Measurements from ENCODE around the gene OAS1.

Gene OAS1

GRCh38 chr12:112876506-112876905 lies 30.3 kb upstream of the OAS1 start:
- H2AFZ ChIP-seq (ENCODE audit: low read length, unreplicated experiment) = no peak overlapping the region
- no peak overlapping the region for H3K27ac ChIP-seq (ENCODE audit: low read depth, low read length)
- no peak overlapping the region for H3K4me3 ChIP-seq (ENCODE audit: low read depth, low read length)
- no peaks in the 10 kb centered on the region for H3K4me1 ChIP-seq (ENCODE audit: control insufficient read depth, insufficient read depth, low read length, unreplicated experiment)
- no peaks in the 10 kb centered on the region for H3K36me3 ChIP-seq (ENCODE audit: insufficient read depth, low read length)
- H3K27me3 ChIP-seq (ENCODE audit: insufficient read depth, low read length) = peaks cover 97% of the 10 kb centered on the region
- H3K79me2 ChIP-seq (ENCODE audit: control insufficient read depth, insufficient read depth, low read length, unreplicated experiment) = no peaks in the 10 kb centered on the region

GRCh38 chr12:112877006-112877405 lies 29.8 kb upstream of the OAS1 start:
- Histone ChIP-seq H3K36me3 (ENCODE audit: insufficient read depth, low read length) (no peaks in the 10 kb centered on the region), H3K27me3 (ENCODE audit: insufficient read depth, low read length) (peaks cover 99% of the 10 kb centered on the region), H2AFZ (ENCODE audit: low read length, unreplicated experiment) (no peak overlapping the region), H3K4me3 (ENCODE audit: low read depth, low read length) (no peak overlapping the region), H3K27ac (ENCODE audit: low read depth, low read length) (no peak overlapping the region), H3K4me1 (ENCODE audit: control insufficient read depth, insufficient read depth, low read length, unreplicated experiment) (no peaks in the 10 kb centered on the region), H3K79me2 (ENCODE audit: control insufficient read depth, insufficient read depth, low read length, unreplicated experiment) (no peaks in the 10 kb centered on the region)

DNA sequence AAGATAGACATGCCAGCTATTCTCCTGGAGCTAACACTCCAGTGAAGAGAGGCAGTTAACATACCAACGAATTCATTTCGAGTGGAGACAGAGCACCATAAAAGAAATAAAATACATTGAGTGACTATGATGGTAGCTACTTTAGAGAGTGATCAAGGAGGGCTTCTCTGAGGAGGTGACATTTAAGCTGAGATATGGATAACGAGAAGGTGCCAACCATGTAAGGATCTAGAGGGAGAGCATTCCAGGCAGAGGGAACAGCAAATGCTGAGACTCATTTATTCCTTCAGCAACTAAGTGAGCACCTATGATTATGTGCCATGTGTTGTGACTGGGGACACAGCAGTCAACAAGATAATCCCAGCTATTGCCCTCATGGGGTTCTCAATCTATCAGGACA lies 28.3 kb upstream of the OAS1 start:
- no peaks in the 10 kb centered on the region for H3K4me1 ChIP-seq (ENCODE audit: control insufficient read depth, insufficient read depth, low read length, unreplicated experiment)
- H3K36me3 ChIP-seq (ENCODE audit: insufficient read depth, low read length) = no peaks in the 10 kb centered on the region
- no peak overlapping the region for H2AFZ ChIP-seq (ENCODE audit: low read length, unreplicated experiment)
- no peak overlapping the region for H3K4me3 ChIP-seq (ENCODE audit: low read depth, low read length)
- H3K79me2 ChIP-seq (ENCODE audit: control insufficient read depth, insufficient read depth, low read length, unreplicated experiment) = no peaks in the 10 kb centered on the region
- peaks cover 98% of the 10 kb centered on the region for H3K27me3 ChIP-seq (ENCODE audit: insufficient read depth, low read length)
- no peak overlapping the region for H3K27ac ChIP-seq (ENCODE audit: low read depth, low read length)

DNA sequence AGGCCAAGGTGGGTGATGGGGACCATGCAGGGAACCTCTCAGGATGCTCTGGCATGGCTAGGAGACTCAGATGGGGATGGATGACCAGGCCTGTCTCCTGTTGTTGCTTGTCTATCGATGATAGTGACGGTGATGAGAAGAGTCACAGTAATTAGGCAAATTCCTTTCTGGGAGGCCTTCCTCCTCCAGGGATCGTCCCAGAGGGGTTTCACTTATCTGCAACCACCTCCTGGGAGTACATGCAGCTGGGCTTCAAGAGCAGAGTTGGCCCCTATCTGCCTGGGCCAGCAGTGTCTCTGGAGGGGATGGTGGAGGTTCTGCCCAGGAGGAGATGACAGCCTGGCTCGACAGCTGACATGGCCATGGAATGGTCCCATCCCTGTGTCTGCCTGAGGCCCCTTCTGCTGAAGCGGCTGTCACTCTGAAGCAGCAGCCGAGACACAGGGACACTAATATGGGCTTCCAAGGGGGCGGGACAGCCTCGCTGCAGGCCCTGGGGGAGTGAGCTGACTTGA lies 27.5 kb upstream of the OAS1 start:
- Histone ChIP-seq H3K27ac (ENCODE audit: low read depth, low read length) (no peak overlapping the region), H3K36me3 (ENCODE audit: insufficient read depth, low read length) (no peaks in the 10 kb centered on the region), H2AFZ (ENCODE audit: low read length, unreplicated experiment) (no peak overlapping the region), H3K79me2 (ENCODE audit: control insufficient read depth, insufficient read depth, low read length, unreplicated experiment) (no peaks in the 10 kb centered on the region), H3K4me1 (ENCODE audit: control insufficient read depth, insufficient read depth, low read length, unreplicated experiment) (no peaks in the 10 kb centered on the region), H3K4me3 (ENCODE audit: low read depth, low read length) (no peak overlapping the region), H3K27me3 (ENCODE audit: insufficient read depth, low read length) (peaks cover 95% of the 10 kb centered on the region)

DNA sequence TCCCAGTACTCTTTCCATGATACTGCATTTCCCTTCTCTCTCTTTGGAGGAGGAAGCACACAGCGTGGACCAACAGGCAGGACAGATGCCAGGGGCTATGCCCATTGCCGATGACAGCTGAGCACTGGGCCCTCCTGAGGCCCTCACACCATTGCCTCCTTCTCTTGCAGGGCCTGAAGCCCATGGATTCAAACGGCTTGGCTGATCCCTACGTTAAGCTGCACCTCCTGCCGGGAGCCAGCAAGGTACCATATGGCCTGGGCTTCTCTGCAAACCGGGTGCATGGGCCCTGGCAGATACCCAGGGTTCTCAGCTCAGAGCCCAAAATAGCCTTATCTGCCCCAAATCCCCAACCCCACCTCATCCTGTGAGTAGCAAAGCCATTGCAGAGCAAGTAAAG lies 25.2 kb upstream of the OAS1 start:
- Histone ChIP-seq H3K36me3 (ENCODE audit: insufficient read depth, low read length) (no peaks in the 10 kb centered on the region), H3K27ac (ENCODE audit: low read depth, low read length) (no peak overlapping the region), H3K4me1 (ENCODE audit: control insufficient read depth, insufficient read depth, low read length, unreplicated experiment) (no peaks in the 10 kb centered on the region), H3K27me3 (ENCODE audit: insufficient read depth, low read length) (peaks cover 95% of the 10 kb centered on the region), H2AFZ (ENCODE audit: low read length, unreplicated experiment) (no peak overlapping the region), H3K4me3 (ENCODE audit: low read depth, low read length) (no peak overlapping the region), H3K79me2 (ENCODE audit: control insufficient read depth, insufficient read depth, low read length, unreplicated experiment) (no peaks in the 10 kb centered on the region)

DNA sequence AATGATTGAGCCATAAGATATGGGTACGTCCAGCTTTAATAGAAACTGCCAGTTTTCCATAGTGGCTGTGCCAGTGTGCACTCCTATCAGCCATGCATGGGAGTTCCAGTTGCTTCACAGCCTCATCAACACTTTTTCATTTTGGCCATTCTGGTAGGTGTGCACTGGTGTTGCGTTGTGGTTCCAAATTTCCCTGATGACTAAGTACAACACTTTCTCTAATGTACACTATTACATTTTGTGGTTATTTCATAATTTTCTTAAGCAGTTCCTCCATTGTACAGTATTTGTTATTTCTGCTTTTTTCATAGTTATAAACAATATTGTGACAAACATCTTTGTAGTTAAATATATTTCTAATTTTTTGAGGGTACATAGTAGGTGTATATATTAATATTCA lies 21.5 kb upstream of the OAS1 start:
- H3K36me3 ChIP-seq (ENCODE audit: insufficient read depth, low read length) = no peaks in the 10 kb centered on the region
- no peaks in the 10 kb centered on the region for H3K4me1 ChIP-seq (ENCODE audit: control insufficient read depth, insufficient read depth, low read length, unreplicated experiment)
- no peak overlapping the region for H2AFZ ChIP-seq (ENCODE audit: low read length, unreplicated experiment)
- H3K27ac ChIP-seq (ENCODE audit: low read depth, low read length) = no peak overlapping the region
- no peak overlapping the region for H3K4me3 ChIP-seq (ENCODE audit: low read depth, low read length)
- H3K27me3 ChIP-seq (ENCODE audit: insufficient read depth, low read length) = peaks cover 94% of the 10 kb centered on the region
- H3K79me2 ChIP-seq (ENCODE audit: control insufficient read depth, insufficient read depth, low read length, unreplicated experiment) = no peaks in the 10 kb centered on the region

- H3K4me3 ChIP-seq (ENCODE audit: low read depth, low read length) = no peak overlapping the region
- no peak overlapping the region for H2AFZ ChIP-seq (ENCODE audit: low read length, unreplicated experiment)
- H3K79me2 ChIP-seq (ENCODE audit: control insufficient read depth, insufficient read depth, low read length, unreplicated experiment) = no peaks in the 10 kb centered on the region
- H3K27me3 ChIP-seq (ENCODE audit: insufficient read depth, low read length) = peaks cover 94% of the 10 kb centered on the region
- no peaks in the 10 kb centered on the region for H3K36me3 ChIP-seq (ENCODE audit: insufficient read depth, low read length)
- no peak overlapping the region for H3K27ac ChIP-seq (ENCODE audit: low read depth, low read length)
- H3K4me1 ChIP-seq (ENCODE audit: control insufficient read depth, insufficient read depth, low read length, unreplicated experiment) = no peaks in the 10 kb centered on the region
Observed at GRCh38 chr12:112887550-112887949, 19.2 kb upstream of the OAS1 start.

GRCh38 chr12:112891093-112892024 lies 15.4 kb upstream of the OAS1 start:
- H3K27ac ChIP-seq (ENCODE audit: low read depth, low read length) = no peak overlapping the region
- H3K4me1 ChIP-seq (ENCODE audit: control insufficient read depth, insufficient read depth, low read length, unreplicated experiment) = no peaks in the 10 kb centered on the region
- no peak overlapping the region for H3K4me3 ChIP-seq (ENCODE audit: low read depth, low read length)
- H3K27me3 ChIP-seq (ENCODE audit: insufficient read depth, low read length) = peaks cover 80% of the 10 kb centered on the region
- no peaks in the 10 kb centered on the region for H3K36me3 ChIP-seq (ENCODE audit: insufficient read depth, low read length)
- no peaks in the 10 kb centered on the region for H3K79me2 ChIP-seq (ENCODE audit: control insufficient read depth, insufficient read depth, low read length, unreplicated experiment)
- H2AFZ ChIP-seq (ENCODE audit: low read length, unreplicated experiment) = no peak overlapping the region

GRCh38 chr12:112892856-112893255 lies 13.9 kb upstream of the OAS1 start:
- Histone ChIP-seq H3K4me1 (ENCODE audit: control insufficient read depth, insufficient read depth, low read length, unreplicated experiment) (no peaks in the 10 kb centered on the region), H3K27me3 (ENCODE audit: insufficient read depth, low read length) (peaks cover 82% of the 10 kb centered on the region), H3K36me3 (ENCODE audit: insufficient read depth, low read length) (no peaks in the 10 kb centered on the region), H2AFZ (ENCODE audit: low read length, unreplicated experiment) (no peak overlapping the region), H3K4me3 (ENCODE audit: low read depth, low read length) (no peak overlapping the region), H3K79me2 (ENCODE audit: control insufficient read depth, insufficient read depth, low read length, unreplicated experiment) (no peaks in the 10 kb centered on the region), H3K27ac (ENCODE audit: low read depth, low read length) (no peak overlapping the region)

GRCh38 chr12:112894128-112894527 lies 12.6 kb upstream of the OAS1 start:
- no peaks in the 10 kb centered on the region for H3K36me3 ChIP-seq (ENCODE audit: insufficient read depth, low read length)

GRCh38 chr12:112898380-112898779 lies 8.4 kb upstream of the OAS1 start:
- Histone ChIP-seq H3K36me3 (ENCODE audit: insufficient read depth, low read length) (no peaks in the 10 kb centered on the region), H3K4me3 (ENCODE audit: low read depth, low read length) (no peak overlapping the region), H2AFZ (ENCODE audit: low read length, unreplicated experiment) (no peak overlapping the region), H3K79me2 (ENCODE audit: control insufficient read depth, insufficient read depth, low read length, unreplicated experiment) (no peaks in the 10 kb centered on the region), H3K27me3 (ENCODE audit: insufficient read depth, low read length) (peaks cover 47% of the 10 kb centered on the region), H3K27ac (ENCODE audit: low read depth, low read length) (no peak overlapping the region), H3K4me1 (ENCODE audit: control insufficient read depth, insufficient read depth, low read length, unreplicated experiment) (peaks cover 12% of the 10 kb centered on the region)

More at GRCh38 chr12:112894128-112894527, 12.6 kb upstream of the OAS1 start:
- H3K27ac ChIP-seq (ENCODE audit: low read depth, low read length) = no peak overlapping the region
- H3K79me2 ChIP-seq (ENCODE audit: control insufficient read depth, insufficient read depth, low read length, unreplicated experiment) = no peaks in the 10 kb centered on the region
- no peak overlapping the region for H2AFZ ChIP-seq (ENCODE audit: low read length, unreplicated experiment)
- peaks cover 82% of the 10 kb centered on the region for H3K27me3 ChIP-seq (ENCODE audit: insufficient read depth, low read length)
- no peak overlapping the region for H3K4me3 ChIP-seq (ENCODE audit: low read depth, low read length)
- no peaks in the 10 kb centered on the region for H3K4me1 ChIP-seq (ENCODE audit: control insufficient read depth, insufficient read depth, low read length, unreplicated experiment)
